GM19467 (cell line): Measurements from ENCODE around the gene G6PC2.

ENCODE experiments used
- ATAC-seq: cut with Tn5 transposase; IDR thresholded peaks from one replicate; pipeline ENCODE4 v1.9.1; 2021; ENCODE audit warnings: mild to moderate bottlenecking, moderate library complexity; ENCODE audit not compliant: unreplicated experiment

G6PC2 gene

GRCh38 chr2:168944065-168944464 is 43.0 kb downstream of the G6PC2 start:
- ATAC-seq, result no peak

- ATAC-seq, result no peak
Observed at GRCh38 chr2:168945508-168945907, 44.4 kb downstream of the G6PC2 start.

- ATAC-seq, result no peak
Observed at GRCh38 chr2:168948621-168949212, 47.6 kb downstream of the G6PC2 start.

- no peak for ATAC-seq
Observed at GRCh38 chr2:168949324-168949723, 48.2 kb downstream of the G6PC2 start.

GRCh38 chr2:168951871-168952270 is 50.8 kb downstream of the G6PC2 start:
- no peak for ATAC-seq

GRCh38 chr2:168952424-168952823 is 51.3 kb downstream of the G6PC2 start:
- ATAC-seq, result no peak

GRCh38 chr2:168954256-168954655 is 53.2 kb downstream of the G6PC2 start:
- ATAC-seq, result no peak

GRCh38 chr2:168955321-168955720 is 54.2 kb downstream of the G6PC2 start:
- ATAC-seq, result no peak

- no peak for ATAC-seq
Observed at GRCh38 chr2:168956392-168956791, 55.3 kb downstream of the G6PC2 start.
